Measurements from ENCODE around the gene PRMT1.

PRMT1 gene

DNA sequence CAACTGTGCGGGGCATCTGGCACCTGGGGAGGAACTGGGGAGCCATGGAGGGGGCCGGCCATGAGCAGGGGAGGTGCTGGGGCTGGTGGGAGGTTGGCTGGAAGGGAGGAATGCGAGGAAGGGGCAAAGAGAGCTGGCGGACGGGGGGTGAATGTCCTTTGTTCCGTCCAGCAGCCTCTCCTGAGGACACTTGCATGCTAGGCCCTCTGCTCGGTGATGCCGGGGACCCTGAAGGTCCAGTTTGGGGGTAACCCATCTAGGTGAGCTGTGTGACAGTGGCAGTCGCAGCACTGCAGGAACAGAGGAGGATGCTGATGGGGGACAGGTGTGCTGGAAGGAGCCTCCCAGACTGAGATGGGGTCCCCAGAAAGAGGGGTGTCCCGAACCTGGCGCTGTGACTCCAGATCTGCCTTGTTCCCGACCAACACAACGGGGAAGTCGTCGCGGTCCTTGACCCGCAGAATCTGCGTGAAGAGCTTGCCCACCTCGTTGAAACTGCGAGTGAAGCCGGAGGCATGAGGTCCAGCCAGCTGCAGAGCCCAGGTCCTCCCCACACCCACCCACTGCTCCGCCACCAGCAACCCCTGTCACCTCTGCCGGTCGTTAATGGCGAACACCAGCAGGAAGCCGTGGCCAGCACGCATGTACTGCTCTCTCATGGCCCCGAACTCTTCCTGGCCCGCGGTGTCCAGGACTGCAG, 40.7 kb upstream of the PRMT1 start:
- TF ChIP-seq, protein P1, sequence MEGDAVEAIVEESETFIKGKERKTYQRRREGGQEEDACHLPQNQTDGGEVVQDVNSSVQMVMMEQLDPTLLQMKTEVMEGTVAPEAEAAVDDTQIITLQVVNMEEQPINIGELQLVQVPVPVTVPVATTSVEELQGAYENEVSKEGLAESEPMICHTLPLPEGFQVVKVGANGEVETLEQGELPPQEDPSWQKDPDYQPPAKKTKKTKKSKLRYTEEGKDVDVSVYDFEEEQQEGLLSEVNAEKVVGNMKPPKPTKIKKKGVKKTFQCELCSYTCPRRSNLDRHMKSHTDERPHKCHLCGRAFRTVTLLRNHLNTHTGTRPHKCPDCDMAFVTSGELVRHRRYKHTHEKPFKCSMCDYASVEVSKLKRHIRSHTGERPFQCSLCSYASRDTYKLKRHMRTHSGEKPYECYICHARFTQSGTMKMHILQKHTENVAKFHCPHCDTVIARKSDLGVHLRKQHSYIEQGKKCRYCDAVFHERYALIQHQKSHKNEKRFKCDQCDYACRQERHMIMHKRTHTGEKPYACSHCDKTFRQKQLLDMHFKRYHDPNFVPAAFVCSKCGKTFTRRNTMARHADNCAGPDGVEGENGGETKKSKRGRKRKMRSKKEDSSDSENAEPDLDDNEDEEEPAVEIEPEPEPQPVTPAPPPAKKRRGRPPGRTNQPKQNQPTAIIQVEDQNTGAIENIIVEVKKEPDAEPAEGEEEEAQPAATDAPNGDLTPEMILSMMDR (IDR thresholded peaks at IDR 0.05; ENCODE audit: low read length, missing control alignments) = no peak
- no peak for DNase-seq (ENCODE audit: low read depth)
- H3K4me3 ChIP-seq (replicated peaks; ENCODE audit: low read depth, low read length) = no peak overlapping the region

DNA sequence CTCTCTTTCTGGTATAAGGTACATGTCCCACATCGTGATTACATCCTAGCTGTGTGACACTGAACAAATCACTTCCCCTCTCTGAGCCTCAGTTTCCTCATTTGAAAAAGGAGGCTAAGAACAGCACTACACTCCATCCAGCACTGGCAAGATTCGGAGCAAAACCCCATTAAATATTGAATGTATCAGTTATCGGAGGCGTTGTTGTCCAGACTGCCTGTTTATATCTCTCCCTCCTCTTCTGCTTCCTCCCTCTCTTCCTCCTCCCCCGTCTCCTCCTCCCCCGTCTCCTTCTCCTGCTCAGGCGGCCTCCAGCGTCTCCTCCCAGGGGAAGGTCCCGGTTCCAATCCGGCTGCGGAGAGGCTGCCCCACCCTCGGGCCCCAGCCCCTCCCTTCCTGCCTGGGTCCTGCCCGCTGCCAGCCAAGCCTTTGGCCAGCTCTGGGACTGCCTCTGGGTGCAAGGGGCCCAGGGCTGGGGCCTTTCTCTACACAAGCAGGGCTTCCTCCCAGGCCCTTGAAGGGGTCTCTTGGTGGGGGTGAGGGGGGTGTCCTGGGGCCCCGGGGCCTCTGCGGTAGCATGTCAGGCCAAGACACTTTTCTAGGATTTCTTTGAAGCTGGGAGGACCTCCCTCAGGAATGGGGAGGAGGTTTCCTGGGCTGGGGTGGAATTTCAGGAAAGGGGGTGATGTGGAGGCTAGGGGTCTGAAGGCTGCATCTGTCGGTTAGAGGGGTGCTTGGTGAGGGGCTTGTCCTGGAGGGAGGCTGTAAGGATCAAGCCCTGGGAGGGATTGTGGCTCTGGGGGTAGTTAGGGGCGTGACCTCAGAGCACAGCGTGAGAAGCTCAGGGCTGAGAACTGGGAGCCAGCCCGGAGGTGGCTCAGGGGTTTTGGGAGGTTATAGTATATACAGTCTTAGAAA, 39.0 kb upstream of the PRMT1 start:
- DNase-seq (ENCODE audit: low read depth) = peak; percentile 86
- TF ChIP-seq, protein P1 (IDR thresholded peaks at IDR 0.05; ENCODE audit: low read length, missing control alignments) = no peak
- peak overlapping the region; percentile 87 for H3K4me3 ChIP-seq (replicated peaks; ENCODE audit: low read depth, low read length)

DNA sequence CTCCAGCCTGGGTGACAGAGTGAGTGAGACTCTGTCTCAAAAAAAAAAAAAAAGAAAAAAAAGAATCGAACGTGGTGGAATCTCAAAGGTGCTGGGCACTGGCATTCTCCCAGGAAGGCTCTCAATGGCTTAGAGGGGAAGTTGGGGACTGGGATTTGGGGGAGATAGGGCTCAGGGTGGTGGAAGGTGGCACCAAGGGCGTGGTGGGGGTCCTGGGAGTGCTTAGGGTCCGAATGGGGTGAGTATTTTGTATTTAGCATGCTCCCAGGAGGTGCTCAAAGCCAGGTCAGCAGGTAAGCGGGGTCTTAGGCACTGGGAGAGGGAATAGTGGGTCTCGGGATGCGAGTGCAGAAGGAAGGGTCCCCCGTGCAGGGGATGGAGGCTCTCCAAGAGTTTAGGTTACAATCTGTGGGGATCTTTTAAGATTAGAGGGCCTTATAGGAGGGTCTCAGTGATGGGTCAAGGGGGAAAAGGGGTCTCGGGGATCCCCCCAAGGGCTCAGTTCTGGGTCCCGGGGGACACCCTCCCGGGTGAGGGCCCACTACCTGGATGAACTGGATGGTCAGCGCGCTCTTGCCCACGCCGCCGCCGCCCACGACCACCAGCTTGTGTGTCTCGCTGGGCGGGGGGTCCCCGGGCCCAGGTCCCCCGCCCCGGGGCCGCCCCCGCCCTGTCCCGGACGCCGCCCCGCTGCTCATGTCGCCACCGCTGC, 37.5 kb upstream of the PRMT1 start:
- no peak for DNase-seq (ENCODE audit: low read depth)
- TF ChIP-seq, protein P1 (IDR thresholded peaks at IDR 0.05; ENCODE audit: low read length, missing control alignments) = no peak
- H3K4me3 ChIP-seq (replicated peaks; ENCODE audit: low read depth, low read length) = peak overlapping the region; percentile 87

DNA sequence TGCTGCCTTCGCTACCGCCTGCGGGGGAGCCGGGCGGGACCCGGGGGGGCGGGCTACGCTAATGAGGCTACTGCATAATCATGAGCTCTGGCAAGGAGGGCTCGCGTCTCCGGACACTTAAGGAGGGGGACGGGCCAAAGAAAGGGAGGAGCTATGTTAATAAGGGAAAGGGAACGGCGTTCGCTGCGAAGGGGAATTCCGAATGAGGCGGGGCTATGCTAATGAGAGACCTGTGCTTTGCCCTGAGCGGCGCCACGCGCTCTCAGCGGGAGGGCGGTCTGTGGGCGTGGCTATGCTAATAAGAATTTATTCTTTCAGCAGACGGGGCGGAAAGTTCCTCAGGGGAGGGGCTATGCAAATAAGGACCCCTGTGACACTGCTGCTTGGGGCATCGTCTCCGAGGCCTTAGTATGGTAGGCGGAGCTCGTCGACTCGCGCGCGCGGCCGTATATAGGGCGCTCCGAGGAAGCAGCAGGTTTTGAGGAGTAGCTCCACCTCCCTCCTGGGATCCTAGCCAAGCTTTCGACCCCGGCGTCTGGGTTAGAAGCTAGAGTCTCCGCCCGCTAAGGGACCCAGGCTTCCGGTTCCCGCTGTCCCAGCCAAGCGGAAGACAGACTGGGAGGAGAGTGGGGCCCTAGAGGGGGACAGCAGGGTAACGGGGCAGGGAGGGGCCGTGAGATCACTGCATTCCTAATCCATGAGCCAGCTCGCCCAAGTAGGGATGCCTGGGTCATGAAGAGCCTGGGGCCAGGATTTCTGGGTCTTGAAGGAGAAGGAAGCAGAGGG, 36.8 kb upstream of the PRMT1 start, which contains the start of gene RRAS:
TSS of gene RRAS (minus strand) at position 31 of the 786 bp plus-strand sequence. CDS start 45 bp downstream, outside the sequence.
- peak within 1 kb of the TSS; percentile 87 for H3K4me3 ChIP-seq (replicated peaks; ENCODE audit: low read depth, low read length)
- peak; percentile 100 for DNase-seq (ENCODE audit: low read depth)
- TF ChIP-seq, protein P1 (IDR thresholded peaks at IDR 0.05; ENCODE audit: low read length, missing control alignments) = no peak

DNA sequence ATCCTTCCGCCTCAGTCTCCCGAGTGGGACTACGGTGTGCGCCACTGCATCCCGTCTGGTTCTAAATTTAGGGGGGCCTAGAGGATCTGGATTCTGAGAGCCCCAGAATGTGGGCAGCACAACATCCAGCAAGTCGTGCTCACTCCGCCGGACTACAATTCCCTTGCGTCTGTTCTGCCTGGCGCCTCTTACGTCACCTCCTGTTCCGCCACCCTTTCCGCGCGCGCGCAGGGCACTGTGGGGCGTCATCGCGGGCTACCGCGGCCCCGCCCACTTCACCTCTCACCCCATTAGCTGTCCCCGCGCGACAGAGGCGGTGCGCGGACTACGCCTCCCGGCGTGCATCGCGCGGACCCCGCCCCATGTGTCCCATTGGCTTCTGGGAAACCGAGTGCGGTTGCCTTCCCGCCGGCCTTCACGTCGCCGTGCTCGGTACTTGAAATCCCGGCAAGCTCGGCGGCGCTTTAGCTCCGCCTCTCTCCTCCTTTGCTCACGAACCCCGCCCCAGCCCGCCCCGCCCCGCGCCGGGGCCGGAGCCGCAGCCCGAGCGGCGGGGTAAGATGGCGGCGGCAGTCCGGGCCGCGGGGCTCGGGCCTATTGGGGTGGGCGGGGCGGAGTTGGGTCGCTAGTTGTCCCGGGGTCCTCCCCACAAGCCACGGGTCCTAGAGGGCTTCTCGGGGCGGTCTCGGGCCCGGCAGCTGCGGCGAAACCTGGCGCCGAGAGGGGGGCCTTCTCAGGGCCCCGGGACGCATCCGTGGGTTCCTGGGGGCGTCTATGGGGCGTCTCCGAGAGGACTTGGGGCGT, 35.2 kb upstream of the PRMT1 start, which contains the start of gene SCAF1:
TSS of gene SCAF1 (plus strand) at position 522 of the 804 bp plus-strand sequence. CDS start 2,818 bp downstream, outside the sequence.
- DNase-seq (ENCODE audit: low read depth) = peak; percentile 100
- TF ChIP-seq, protein P1 (IDR thresholded peaks at IDR 0.05; ENCODE audit: low read length, missing control alignments) = no peak
- peak within 1 kb of the TSS; percentile 85 for H3K4me3 ChIP-seq (replicated peaks; ENCODE audit: low read depth, low read length)

Measured in fibroblast of pulmonary artery (primary cell).